Measurements from ENCODE around the gene PDCD7. TPM values are rescaled to one million over a fixed set of nuclear protein-coding genes. Genes with fewer than 3 reads are reported as not detected.
A peak's percentile ranks its signal among the peaks of the same experiment; 100 is the strongest.
"Not testable (repeated sequence)": the region's sequence is repeated elsewhere in the genome, so short reads cannot be mapped to it uniquely, and the experiment has no call there.

PDCD7 gene
- total RNA-seq, 4 donors from 2014 or later, result 24.2 to 33.4 (median 25.5) TPM

DNA sequence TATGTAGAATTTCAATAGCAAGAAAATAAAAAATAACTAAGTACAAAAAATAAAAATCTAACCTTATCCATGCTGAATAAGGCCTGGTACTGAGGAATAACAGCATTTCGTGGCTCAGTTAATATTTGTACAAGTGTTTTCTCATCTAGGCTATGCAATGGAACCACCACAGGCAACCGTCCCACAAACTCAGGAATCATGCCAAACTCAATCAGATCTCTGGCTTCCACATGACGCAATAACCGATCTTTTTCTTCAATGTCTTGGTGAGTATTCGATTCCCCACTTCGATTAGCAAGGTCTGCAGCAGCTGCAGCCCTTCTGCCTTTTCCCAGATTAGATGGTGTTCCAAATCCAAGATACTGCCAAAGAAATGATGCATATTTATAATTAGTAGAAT lies 21.1 kb upstream of the PDCD7 start:
- Histone ChIP-seq H3K27me3 (no peaks in the 10 kb centered on the region), H3K36me3 (peaks cover 69 to 98% (median 88%) of the 10 kb centered on the region in 4 donors), H3K4me3 (no peak overlapping the region), H3K27ac (replicated peaks in 1 of 4) (no peak overlapping the region), H3K4me1 (no peaks in the 10 kb centered on the region), H3K9me3 (no peaks in the 10 kb centered on the region)
- intact Hi-C loops (cut with DNase I), result no loop called here
- WGBS, result 89% methylated on average over 6 of the region's 6 CpGs
- TF ChIP-seq EP300 (IDR thresholded peaks at IDR 0.05), result no peak
- TF ChIP-seq CTCF (IDR thresholded peaks at IDR 0.05), result no peak
- no peak for TF ChIP-seq POLR2A (IDR thresholded peaks at IDR 0.05; ENCODE audit: low read depth)
- DNase-seq (ENCODE audit: extremely low spot score), result no peak

GRCh38 chr15:65147902-65148301 lies 14.3 kb upstream of the PDCD7 start:
- TF ChIP-seq POLR2A (IDR thresholded peaks at IDR 0.05; ENCODE audit: low read depth) (no peak), EP300 (IDR thresholded peaks at IDR 0.05) (no peak), CTCF (IDR thresholded peaks at IDR 0.05) (no peak), POLR2AphosphoS5 (IDR thresholded peaks at IDR 0.05) (no peak)
- Histone ChIP-seq H3K4me3 (no peak overlapping the region), H3K9me3 (no peaks in the 10 kb centered on the region), H3K4me1 (no peaks in the 10 kb centered on the region), H3K27ac (replicated peaks in 1 of 4) (no peak overlapping the region), H3K27me3 (no peaks in the 10 kb centered on the region), H3K36me3 (peaks cover 38 to 76% (median 52%) of the 10 kb centered on the region in 4 donors)
- intact Hi-C loops (cut with DNase I), result no loop called here
- DNase-seq (ENCODE audit: extremely low spot score), result no peak
- WGBS, result 67% methylated on average over 3 of the region's 3 CpGs

- no peaks in the 10 kb centered on the region for H3K27me3 ChIP-seq
- peaks cover 23 to 61% (median 37%) of the 10 kb centered on the region in 4 donors for H3K36me3 ChIP-seq
- DNase-seq (ENCODE audit: extremely low spot score), result no peak
- H3K27ac ChIP-seq (replicated peaks in 1 of 4), result no peak overlapping the region
- intact Hi-C loops (cut with DNase I), result no loop called here
- no peak overlapping the region for H3K4me3 ChIP-seq
- WGBS, result 85% methylated on average over 4 of the region's 4 CpGs
- H3K4me1 ChIP-seq, result no peaks in the 10 kb centered on the region
- no peaks in the 10 kb centered on the region for H3K9me3 ChIP-seq
- TF ChIP-seq CTCF (IDR thresholded peaks at IDR 0.05), result no peak
- no peak for TF ChIP-seq POLR2A (IDR thresholded peaks at IDR 0.05; ENCODE audit: low read depth)
- TF ChIP-seq EP300 (IDR thresholded peaks at IDR 0.05), result no peak
- no peak for TF ChIP-seq POLR2AphosphoS5 (IDR thresholded peaks at IDR 0.05)
Observed at GRCh38 chr15:65146438-65146837, 12.8 kb upstream of the PDCD7 start.

- 92% methylated on average over 6 of the region's 6 CpGs for WGBS
- DNase-seq (ENCODE audit: extremely low spot score), result peak; percentile 57
- H3K36me3 ChIP-seq; H3K27me3 ChIP-seq; H3K4me1 ChIP-seq; H3K9me3 ChIP-seq; intact Hi-C loops (cut with DNase I); H3K4me3 ChIP-seq; H3K27ac ChIP-seq (replicated peaks in 1 of 4): not testable (repeated sequence)
Observed at GRCh38 chr15:65138631-65139030, 5.0 kb upstream of the PDCD7 start.

- H3K4me3 ChIP-seq; H3K36me3 ChIP-seq; H3K9me3 ChIP-seq; H3K4me1 ChIP-seq; intact Hi-C loops (cut with DNase I); H3K27ac ChIP-seq (replicated peaks in 1 of 4); H3K27me3 ChIP-seq: not testable (repeated sequence)
- DNase-seq (ENCODE audit: extremely low spot score), result peak; percentile 12
- 95% methylated on average over 4 of the region's 4 CpGs for WGBS
Observed at GRCh38 chr15:65137893-65138292, 4.3 kb upstream of the PDCD7 start.

DNA sequence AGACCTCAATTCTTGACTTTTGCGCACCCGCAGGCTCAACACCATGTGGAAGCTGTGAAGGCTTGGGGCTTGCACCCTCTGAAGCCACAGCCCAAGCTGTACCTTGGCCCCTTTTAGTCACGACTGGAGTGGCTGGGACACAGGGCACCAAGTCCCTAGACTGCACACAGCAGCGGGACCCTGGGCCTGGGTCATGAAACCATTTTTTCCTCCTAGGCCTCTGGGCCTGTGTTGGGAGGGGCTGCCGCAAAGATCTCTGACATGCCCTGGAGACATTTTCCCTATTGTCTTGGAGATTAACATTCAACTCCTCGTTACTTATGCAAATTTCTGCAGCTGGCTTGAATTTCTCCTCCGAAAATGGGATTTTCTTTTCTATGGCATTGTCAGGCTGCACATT lies 3.5 kb upstream of the PDCD7 start:
- H3K27ac ChIP-seq (replicated peaks in 1 of 4); DNase-seq (ENCODE audit: extremely low spot score); intact Hi-C loops (cut with DNase I); H3K4me3 ChIP-seq; H3K36me3 ChIP-seq; H3K9me3 ChIP-seq; H3K27me3 ChIP-seq: not testable (repeated sequence)
- 98% methylated on average over 5 of the region's 7 CpGs for WGBS
- peaks cover 14 to 17% (median 15%) of the 10 kb centered on the region in 4 donors for H3K4me1 ChIP-seq
